HFF-Myc (cell line): ENCODE results near the gene RERE.

Experiments
- DNase-seq: peaks from one replicate; pipeline ENCODE4 v3.0.0-alpha.2; 2011; ENCODE audit warnings: low read depth; ENCODE audit errors: extremely low read depth
- H3K4me3 ChIP-seq: replicated peaks from 2 replicates; pipeline ENCODE4 v1.5.1; 2011; ENCODE audit warnings: low read depth, mild to moderate bottlenecking, control low read depth, low read length
- CTCF ChIP-seq: IDR thresholded peaks from 2 replicates; pipeline ENCODE4 v1.5.1; 2012; ENCODE audit warnings: mild to moderate bottlenecking, low read depth, low read length, control low read depth; ENCODE audit errors: missing control alignments

RERE gene

GRCh38 chr1:8373581-8374241 lies 443.7 kb downstream of the RERE start:
- DNase-seq: no peak
- H3K4me3 ChIP-seq: no peak overlapping the region

GRCh38 chr1:8373125-8373524 lies 444.3 kb downstream of the RERE start:
- no peak overlapping the region for H3K4me3 ChIP-seq

More at GRCh38 chr1:8373581-8374241, 443.7 kb downstream of the RERE start:
- TF ChIP-seq CTCF: no peak

GRCh38 chr1:8371372-8371991 lies 446.0 kb downstream of the RERE start:
- no peak for DNase-seq

More at GRCh38 chr1:8373125-8373524, 444.3 kb downstream of the RERE start:
- TF ChIP-seq CTCF: no peak
- DNase-seq: no peak

GRCh38 chr1:8370905-8371315 lies 446.5 kb downstream of the RERE start:
- no peak for DNase-seq
- TF ChIP-seq CTCF: no peak
- H3K4me3 ChIP-seq: no peak overlapping the region

More at GRCh38 chr1:8371372-8371991, 446.0 kb downstream of the RERE start:
- no peak overlapping the region for H3K4me3 ChIP-seq
- TF ChIP-seq CTCF: no peak

GRCh38 chr1:8370046-8370881 lies 447.2 kb downstream of the RERE start:
- no peak for DNase-seq

More at GRCh38 chr1:8370046-8370881, 447.2 kb downstream of the RERE start:
- no peak overlapping the region for H3K4me3 ChIP-seq
- no peak for TF ChIP-seq CTCF
